ENCODE results near the gene ZC3H13. TPM values are rescaled to one million over a fixed set of nuclear protein-coding genes. Genes with fewer than 3 reads are reported as not detected.

ZC3H13 gene
- total RNA-seq, 1 experiment from 2014 or later: 61.9 TPM

DNA sequence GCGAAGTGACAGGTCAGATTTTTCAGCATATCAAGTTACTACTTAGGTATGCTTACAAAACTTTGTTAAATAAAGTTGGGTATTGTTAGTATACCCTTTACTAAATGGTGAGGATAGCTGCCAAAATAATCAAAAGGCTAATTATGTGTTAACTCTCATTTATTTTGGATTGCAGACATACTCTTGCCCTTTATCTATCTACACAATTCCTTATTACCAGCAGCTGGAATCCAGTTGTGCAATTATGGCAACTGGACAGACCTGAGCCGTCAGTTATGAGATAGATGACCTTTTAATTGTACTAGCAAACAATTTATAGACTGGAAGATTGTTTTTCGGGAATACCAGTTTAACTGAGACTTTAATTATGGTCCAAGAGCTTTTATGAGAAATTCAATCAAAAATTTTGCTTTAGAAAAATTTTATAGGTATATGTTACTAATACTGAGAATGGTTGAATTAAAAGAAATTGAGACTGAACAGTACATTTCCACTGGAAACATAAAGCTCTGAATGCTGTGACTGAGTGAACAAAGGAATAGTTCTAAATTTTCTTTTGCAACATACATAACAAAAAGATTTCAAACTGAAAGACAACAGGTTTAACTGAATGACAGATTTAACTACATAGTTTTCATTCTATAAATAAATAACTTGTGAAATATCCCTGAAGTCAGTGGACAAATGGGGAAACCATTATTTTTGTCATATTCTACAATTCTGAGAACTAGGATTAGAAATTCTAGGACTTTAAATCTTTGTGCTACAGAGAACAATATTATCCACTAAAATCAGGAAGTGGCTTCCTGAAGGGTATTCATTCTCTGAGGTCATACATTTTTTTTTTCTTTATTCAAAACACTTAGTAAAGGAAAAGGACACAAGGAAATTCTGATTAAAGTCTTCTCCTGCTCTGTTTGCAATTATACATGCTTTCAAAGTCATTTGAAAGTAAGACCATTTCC lies 97.4 kb downstream of the ZC3H13 start:
- Histone ChIP-seq H2BK5ac (ENCODE audit: insufficient read length, low read length) (no peak overlapping the region), H3K27me3 (ENCODE audit: insufficient read depth, low read length) (no peaks in the 10 kb centered on the region), H4K91ac (ENCODE audit: insufficient read length, low read depth, low read length) (no peak overlapping the region), H3K27ac (ENCODE audit: insufficient read length, low read depth, low read length) (no peak overlapping the region), H4K8ac (replicated peaks; ENCODE audit: insufficient read length, low read depth, low read length) (no peak overlapping the region), H2BK120ac (ENCODE audit: low read depth, low read length, poor library complexity, severe bottlenecking) (no peak overlapping the region), H3K9me3 (ENCODE audit: control insufficient read depth, low read depth, low read length) (no peaks in the 10 kb centered on the region), H3K56ac (ENCODE audit: insufficient read length, low read depth, low read length) (no peak overlapping the region), H3K9ac (ENCODE audit: extremely low read depth, insufficient read length, low read length) (no peak overlapping the region), H3K4me1 (ENCODE audit: insufficient read depth, low read length) (no peaks in the 10 kb centered on the region), H3K14ac (ENCODE audit: insufficient read depth, low read length) (no peak overlapping the region), H3T11ph (ENCODE audit: low read length) (no peak overlapping the region), H2AFZ (ENCODE audit: low read length) (no peak overlapping the region), H4K20me1 (ENCODE audit: control insufficient read depth, insufficient read depth, insufficient read length) (no peaks in the 10 kb centered on the region), H2AK5ac (ENCODE audit: insufficient read length, low read length) (no peak overlapping the region), H3K23ac (ENCODE audit: insufficient read length, low read depth, low read length) (no peak overlapping the region), H3K4ac (ENCODE audit: low read depth, low read length) (no peak overlapping the region), H3K23me2 (ENCODE audit: insufficient read length, low read depth, low read length, poor library complexity, severe bottlenecking) (no peaks in the 10 kb centered on the region), H2BK20ac (ENCODE audit: low read depth, low read length, poor library complexity, severe bottlenecking) (no peak overlapping the region), H3K18ac (ENCODE audit: insufficient read length, low read depth, low read length) (no peak overlapping the region), H2BK12ac (ENCODE audit: insufficient read length, low read depth, low read length) (no peak overlapping the region), H2BK15ac (ENCODE audit: low read depth, low read length) (no peak overlapping the region), H3K79me2 (ENCODE audit: insufficient read depth, low read length) (no peaks in the 10 kb centered on the region), H3K79me1 (ENCODE audit: insufficient read depth, low read depth, low read length, poor library complexity, severe bottlenecking) (no peaks in the 10 kb centered on the region), H4K5ac (ENCODE audit: insufficient read length, low read depth, low read length) (no peak overlapping the region), H3K4me2 (ENCODE audit: insufficient read depth, insufficient read length, low read length) (no peak overlapping the region)
- Mint-ChIP-seq H3K4me3 (no peak overlapping the region), H3K27ac (no peak overlapping the region), H3K27me3 (ENCODE audit: low read depth) (no peaks in the 10 kb centered on the region), H3K9me3 (no peaks in the 10 kb centered on the region), H3K36me3 (ENCODE audit: insufficient read depth in 1 of 3, low read depth in 3 of 3) (peaks cover 11 to 37% (median 31%) of the 10 kb centered on the region in 3 experiments), H3K4me1 (no peaks in the 10 kb centered on the region)
- no CpG with 5 or more reads among the region's 3 CpGs for WGBS (ENCODE audit: extremely low coverage, insufficient read length, low lambda C conversion rate)
- DNase-seq: no peak
- TF ChIP-seq, protein P1, sequence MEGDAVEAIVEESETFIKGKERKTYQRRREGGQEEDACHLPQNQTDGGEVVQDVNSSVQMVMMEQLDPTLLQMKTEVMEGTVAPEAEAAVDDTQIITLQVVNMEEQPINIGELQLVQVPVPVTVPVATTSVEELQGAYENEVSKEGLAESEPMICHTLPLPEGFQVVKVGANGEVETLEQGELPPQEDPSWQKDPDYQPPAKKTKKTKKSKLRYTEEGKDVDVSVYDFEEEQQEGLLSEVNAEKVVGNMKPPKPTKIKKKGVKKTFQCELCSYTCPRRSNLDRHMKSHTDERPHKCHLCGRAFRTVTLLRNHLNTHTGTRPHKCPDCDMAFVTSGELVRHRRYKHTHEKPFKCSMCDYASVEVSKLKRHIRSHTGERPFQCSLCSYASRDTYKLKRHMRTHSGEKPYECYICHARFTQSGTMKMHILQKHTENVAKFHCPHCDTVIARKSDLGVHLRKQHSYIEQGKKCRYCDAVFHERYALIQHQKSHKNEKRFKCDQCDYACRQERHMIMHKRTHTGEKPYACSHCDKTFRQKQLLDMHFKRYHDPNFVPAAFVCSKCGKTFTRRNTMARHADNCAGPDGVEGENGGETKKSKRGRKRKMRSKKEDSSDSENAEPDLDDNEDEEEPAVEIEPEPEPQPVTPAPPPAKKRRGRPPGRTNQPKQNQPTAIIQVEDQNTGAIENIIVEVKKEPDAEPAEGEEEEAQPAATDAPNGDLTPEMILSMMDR (conservative IDR thresholded peaks at IDR 0.05): no peak

All from H9 (cell line).